Measurements from ENCODE around the gene PSAP.

GRCh38 chr10:71773221-71773971 lies 77.7 kb downstream of the PSAP start, which contains the start of gene VSIR:
- TF ChIP-seq CTCF (IDR thresholded peaks at IDR 0.05) (peak; percentile 83 to 96 (median 88)), EP300 (IDR thresholded peaks at IDR 0.05) (no peak)
